Stimulated activated CD4-positive, alpha-beta T cell treated with anti-CD3 and anti-CD28 coated beads, Interleukin-2, amount 100 ng/mL, for 24 hours (primary cell): ENCODE measurements around the gene UGCG.
"Not testable (repeated sequence)": the region's sequence is repeated elsewhere in the genome, so short reads cannot be mapped to it uniquely, and the experiment has no call there.

Experiments
- DNase-seq, 2 donors: peaks; one replicate each; pipeline ENCODE4 v3.0.0-alpha.2; 2020

UGCG gene

GRCh38 chr9:111922324-111923013 is 25.9 kb downstream of the UGCG start:
- DNase-seq, result no peak

- DNase-seq, result no peak
Observed at GRCh38 chr9:111924281-111924680, 27.7 kb downstream of the UGCG start.

- DNase-seq, result no peak
Observed at GRCh38 chr9:111925017-111925770, 28.6 kb downstream of the UGCG start.

- no peak for DNase-seq
Observed at GRCh38 chr9:111925784-111926183, 29.2 kb downstream of the UGCG start.

- peak; percentile 37 to 47 for DNase-seq
Observed at GRCh38 chr9:111926421-111926875, 29.8 kb downstream of the UGCG start.

- DNase-seq, result no peak
Observed at GRCh38 chr9:111928359-111928720, 31.7 kb downstream of the UGCG start.

GRCh38 chr9:111934747-111935146 is 38.1 kb downstream of the UGCG start:
- no peak for DNase-seq

- DNase-seq, result no peak
Observed at GRCh38 chr9:111936391-111936790, 39.8 kb downstream of the UGCG start.

GRCh38 chr9:111937301-111937700 is 40.7 kb downstream of the UGCG start:
- no peak for DNase-seq

- DNase-seq, result peak; percentile 62 to 64
Observed at GRCh38 chr9:111937781-111938426, 41.3 kb downstream of the UGCG start.

- no peak for DNase-seq
Observed at GRCh38 chr9:111938427-111938800, 41.8 kb downstream of the UGCG start.

- no peak for DNase-seq
Observed at GRCh38 chr9:111939322-111939721, 42.7 kb downstream of the UGCG start.

GRCh38 chr9:111940697-111941096 is 44.1 kb downstream of the UGCG start:
- no peak for DNase-seq

GRCh38 chr9:111943200-111943599 is 46.6 kb downstream of the UGCG start:
- DNase-seq, result no peak

- DNase-seq, result no peak
Observed at GRCh38 chr9:111943746-111944145, 47.1 kb downstream of the UGCG start.

GRCh38 chr9:111944241-111944866 is 47.7 kb downstream of the UGCG start:
- no peak for DNase-seq

GRCh38 chr9:111945216-111945615 is 48.6 kb downstream of the UGCG start:
- DNase-seq, result peak; percentile 32 to 35

GRCh38 chr9:111948109-111948508 is 51.5 kb downstream of the UGCG start:
- not testable (repeated sequence) for DNase-seq

- DNase-seq, result no peak
Observed at GRCh38 chr9:111948951-111949350, 52.3 kb downstream of the UGCG start.

- no peak for DNase-seq
Observed at GRCh38 chr9:111949919-111950318, 53.3 kb downstream of the UGCG start.

GRCh38 chr9:111952559-111952958 is 55.9 kb downstream of the UGCG start:
- no peak for DNase-seq

- no peak for DNase-seq
Observed at GRCh38 chr9:111953444-111953843, 56.8 kb downstream of the UGCG start.

- DNase-seq, result no peak
Observed at GRCh38 chr9:111955048-111955447, 58.4 kb downstream of the UGCG start.
